ENCODE data around the gene PCDHB16.
A peak's percentile ranks its signal among the peaks of the same experiment; 100 is the strongest.
"Not testable (repeated sequence)": the region's sequence is repeated elsewhere in the genome, so short reads cannot be mapped to it uniquely, and the experiment has no call there.

The PCDHB16 gene

GRCh38 chr5:141225421-141225820 lies 43.2 kb downstream of the PCDHB16 start:
- Histone ChIP-seq H3K27me3 (replicated peaks in 2 of 5; ENCODE audit: control insufficient read depth in 4 of 5, insufficient read depth in 5 of 5, low read length in 4 of 5) (peaks cover 4 to 40% (median 14%) of the 10 kb centered on the region in 5 experiments), H3K9me3 (ENCODE audit: control extremely low read depth in 1 of 5, control insufficient read depth in 4 of 5, insufficient read depth in 2 of 5, low read depth in 1 of 5, low read length in 4 of 5) (peaks cover 8 to 25% (median 14%) of the 10 kb centered on the region in 5 experiments)
- H3K4me3 ChIP-seq (ENCODE audit: control insufficient read depth in 1 of 7, extremely low read depth in 1 of 7, insufficient read depth in 4 of 7, low read depth in 2 of 7, low read length in 6 of 7); POLR2A ChIA-PET; H3K36me3 ChIP-seq (ENCODE audit: control insufficient read depth in 4 of 4, insufficient read depth in 4 of 4, low read length in 3 of 4); H3K27ac ChIP-seq (ENCODE audit: insufficient read depth in 1 of 2, low read depth in 1 of 2, low read length in 2 of 2, poor library complexity in 1 of 2, severe bottlenecking in 2 of 2); DNase-seq; H3K4me1 ChIP-seq (ENCODE audit: control extremely low read depth in 1 of 4, control insufficient read depth in 4 of 4, insufficient read depth in 4 of 4, low read length in 3 of 4): not testable (repeated sequence)
- CTCF ChIA-PET, result interaction anchor here (0.9 to 1.2 kb wide), 2 partner anchors 9 to 192 kb away, joined by 3 read pairs; partner anchors contain the start of gene PCDHGB7
- WGBS (ENCODE audit: insufficient coverage), result 21% methylated on average over 11 of the region's 30 CpGs

- H3K4me1 ChIP-seq (ENCODE audit: control extremely low read depth in 1 of 4, control insufficient read depth in 4 of 4, insufficient read depth in 4 of 4, low read length in 3 of 4), result no peaks in the 10 kb centered on the region
- ChIA-PET CTCF (interaction anchor here (1.0 kb wide), 1 partner anchor 8 kb away, joined by 3 read pairs; no protein-coding TSS in a partner anchor), POLR2A (no interaction called here)
- H3K27me3 ChIP-seq (replicated peaks in 2 of 5; ENCODE audit: control insufficient read depth in 4 of 5, insufficient read depth in 5 of 5, low read length in 4 of 5), result peaks cover 5 to 34% (median 8%) of the 10 kb centered on the region in 5 experiments
- DNase-seq, result no peak
- peaks cover 7 to 67% (median 26%) of the 10 kb centered on the region in 5 experiments for H3K9me3 ChIP-seq (ENCODE audit: control extremely low read depth in 1 of 5, control insufficient read depth in 4 of 5, insufficient read depth in 2 of 5, low read depth in 1 of 5, low read length in 4 of 5)
- peak overlapping the region in 1 of 7 experiments; percentile 23 for H3K4me3 ChIP-seq (ENCODE audit: control insufficient read depth in 1 of 7, extremely low read depth in 1 of 7, insufficient read depth in 4 of 7, low read depth in 2 of 7, low read length in 6 of 7)
- 3% methylated on average over 12 of the region's 15 CpGs for WGBS (ENCODE audit: insufficient coverage)
- no peak overlapping the region for H3K27ac ChIP-seq (ENCODE audit: insufficient read depth in 1 of 2, low read depth in 1 of 2, low read length in 2 of 2, poor library complexity in 1 of 2, severe bottlenecking in 2 of 2)
- H3K36me3 ChIP-seq (ENCODE audit: control insufficient read depth in 4 of 4, insufficient read depth in 4 of 4, low read length in 3 of 4), result no peaks in the 10 kb centered on the region
Measured at GRCh38 chr5:141234109-141234667, 52.0 kb downstream of the PCDHB16 start.

All from common myeloid progenitor, CD34-positive (primary cell).